ENCODE results near the gene GRM3.

GRM3 gene

DNA sequence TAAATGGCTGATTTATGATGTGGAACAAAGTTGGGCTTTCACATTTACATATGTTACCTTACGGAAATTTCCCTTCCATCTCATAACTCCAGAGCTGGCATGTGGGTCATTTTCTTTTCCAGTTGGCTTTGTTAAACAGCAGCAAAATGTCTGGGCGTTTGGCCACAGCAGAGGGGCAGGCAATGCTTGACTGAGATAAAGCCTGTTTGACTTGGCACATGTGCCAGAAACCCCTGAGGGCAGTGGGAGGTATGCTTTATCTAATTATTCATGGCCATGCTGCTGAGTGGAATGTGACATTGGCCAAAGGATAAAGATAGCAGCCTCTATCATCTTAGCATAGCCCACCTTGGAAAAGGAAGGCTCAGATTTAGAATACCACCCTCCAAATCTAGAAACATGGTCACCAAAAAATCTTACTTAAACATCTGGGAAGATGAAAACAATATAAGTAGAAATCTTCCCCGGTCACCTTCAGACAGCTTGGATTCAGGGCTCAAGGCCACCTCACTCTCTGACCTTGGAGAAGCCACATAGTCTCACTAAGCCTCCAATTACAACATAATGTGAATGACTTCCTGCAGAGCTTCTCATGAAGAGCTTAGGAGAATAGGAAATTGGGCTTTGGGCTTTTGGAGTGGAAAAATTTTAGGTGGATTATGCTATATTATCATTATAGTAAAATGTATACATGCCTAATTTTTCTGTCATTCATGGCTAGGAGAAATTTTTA lies 101.5 kb downstream of the GRM3 start:
- DNase-seq (ENCODE audit: low read depth in 2 of 2): no peak
- TF ChIP-seq, protein P1, sequence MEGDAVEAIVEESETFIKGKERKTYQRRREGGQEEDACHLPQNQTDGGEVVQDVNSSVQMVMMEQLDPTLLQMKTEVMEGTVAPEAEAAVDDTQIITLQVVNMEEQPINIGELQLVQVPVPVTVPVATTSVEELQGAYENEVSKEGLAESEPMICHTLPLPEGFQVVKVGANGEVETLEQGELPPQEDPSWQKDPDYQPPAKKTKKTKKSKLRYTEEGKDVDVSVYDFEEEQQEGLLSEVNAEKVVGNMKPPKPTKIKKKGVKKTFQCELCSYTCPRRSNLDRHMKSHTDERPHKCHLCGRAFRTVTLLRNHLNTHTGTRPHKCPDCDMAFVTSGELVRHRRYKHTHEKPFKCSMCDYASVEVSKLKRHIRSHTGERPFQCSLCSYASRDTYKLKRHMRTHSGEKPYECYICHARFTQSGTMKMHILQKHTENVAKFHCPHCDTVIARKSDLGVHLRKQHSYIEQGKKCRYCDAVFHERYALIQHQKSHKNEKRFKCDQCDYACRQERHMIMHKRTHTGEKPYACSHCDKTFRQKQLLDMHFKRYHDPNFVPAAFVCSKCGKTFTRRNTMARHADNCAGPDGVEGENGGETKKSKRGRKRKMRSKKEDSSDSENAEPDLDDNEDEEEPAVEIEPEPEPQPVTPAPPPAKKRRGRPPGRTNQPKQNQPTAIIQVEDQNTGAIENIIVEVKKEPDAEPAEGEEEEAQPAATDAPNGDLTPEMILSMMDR (IDR thresholded peaks at IDR 0.05; ENCODE audit: low read depth, low read length): no peak
- H3K4me3 ChIP-seq (replicated peaks in 1 of 2; ENCODE audit: low read depth in 2 of 2, low read length in 2 of 2): no peak overlapping the region

DNA sequence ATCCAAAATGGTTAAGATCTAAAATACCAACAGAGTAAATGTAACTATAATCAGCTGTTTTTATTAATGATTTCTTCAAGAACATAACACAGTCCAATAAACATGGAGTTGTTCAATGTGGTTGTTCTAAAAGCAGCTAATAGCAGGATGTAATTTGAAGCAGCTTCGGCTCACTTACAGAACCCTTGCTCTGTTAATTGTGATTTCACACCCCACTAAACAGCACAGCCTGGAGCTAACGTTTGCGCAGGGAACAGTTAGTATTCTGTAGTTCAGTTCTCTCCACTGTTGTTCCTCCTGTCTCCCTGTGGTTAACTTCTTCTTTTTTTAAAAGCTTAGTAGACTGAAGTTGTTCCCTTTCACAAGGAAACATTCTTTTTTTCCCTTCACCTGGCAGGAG lies 104.0 kb downstream of the GRM3 start:
- H3K4me3 ChIP-seq (replicated peaks in 1 of 2; ENCODE audit: low read depth in 2 of 2, low read length in 2 of 2): no peak overlapping the region
- DNase-seq (ENCODE audit: low read depth in 2 of 2): no peak
- TF ChIP-seq, protein P1 (IDR thresholded peaks at IDR 0.05; ENCODE audit: low read depth, low read length): no peak

DNA sequence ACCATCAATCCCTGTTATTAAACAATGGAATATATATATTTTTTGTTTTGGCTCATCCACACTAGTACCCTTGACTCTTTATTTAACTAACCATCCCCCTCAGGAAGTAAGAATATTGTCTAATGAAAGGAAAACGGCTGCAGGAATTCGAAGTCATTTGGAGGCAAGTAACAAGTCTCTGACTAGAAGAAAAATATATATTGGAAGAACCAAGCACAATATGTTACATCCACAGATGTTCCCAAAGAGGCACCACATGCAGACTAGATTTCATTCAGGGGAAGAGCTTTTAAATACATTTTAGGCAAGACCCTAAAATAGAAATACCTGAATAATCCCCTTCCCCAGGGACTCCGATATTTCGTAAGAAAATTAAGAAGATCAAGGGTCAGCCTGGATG lies 104.5 kb downstream of the GRM3 start:
- TF ChIP-seq, protein P1 (IDR thresholded peaks at IDR 0.05; ENCODE audit: low read depth, low read length): no peak

DNA sequence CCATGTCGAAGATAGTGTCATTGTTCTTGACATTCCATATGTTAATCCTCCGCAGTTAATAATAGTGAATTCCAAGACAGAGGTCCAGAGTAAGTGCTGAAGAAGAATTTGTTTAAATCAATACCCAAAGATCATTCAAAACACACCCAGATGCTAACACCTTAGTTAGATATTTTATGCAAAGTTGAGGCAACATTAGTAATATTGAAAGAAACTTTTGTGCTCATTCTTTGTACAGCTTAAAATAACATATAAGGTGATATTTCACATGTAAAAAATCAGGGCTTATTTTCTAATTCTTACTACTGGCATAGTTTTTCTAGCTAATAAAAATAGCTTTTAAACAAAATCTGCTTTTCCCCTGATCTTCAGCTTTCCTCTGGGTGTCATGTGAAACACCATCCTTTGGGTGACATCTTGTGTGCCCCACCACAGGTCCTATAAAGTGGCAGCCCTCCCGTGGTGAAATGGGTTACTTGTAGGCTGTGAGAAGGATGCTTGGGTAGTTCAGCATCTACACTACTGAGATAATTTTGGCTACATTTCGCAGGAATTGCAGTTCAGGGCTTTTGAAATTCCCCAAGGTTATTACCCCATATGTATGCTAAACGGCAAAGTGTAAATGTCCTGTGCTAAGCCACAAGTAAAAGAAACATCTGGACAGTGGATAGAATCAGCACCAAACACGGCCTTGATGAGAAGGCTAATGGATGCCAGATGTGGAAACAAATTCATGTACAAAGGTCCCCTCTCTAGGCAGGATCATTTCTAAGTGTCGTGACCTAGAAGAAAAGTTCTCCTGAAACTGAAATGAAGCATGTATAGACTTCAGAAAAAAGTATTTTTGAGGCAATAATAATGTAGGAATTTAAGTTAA lies 105.4 kb downstream of the GRM3 start:
- no peak for DNase-seq (ENCODE audit: low read depth in 2 of 2)
- TF ChIP-seq, protein P1 (IDR thresholded peaks at IDR 0.05; ENCODE audit: low read depth, low read length): no peak
- no peak overlapping the region for H3K4me3 ChIP-seq (replicated peaks in 1 of 2; ENCODE audit: low read depth in 2 of 2, low read length in 2 of 2)

More for the DNA sequence above, 104.5 kb downstream of the GRM3 start:
- H3K4me3 ChIP-seq (replicated peaks in 1 of 2; ENCODE audit: low read depth in 2 of 2, low read length in 2 of 2): no peak overlapping the region
- DNase-seq (ENCODE audit: low read depth in 2 of 2): no peak

DNA sequence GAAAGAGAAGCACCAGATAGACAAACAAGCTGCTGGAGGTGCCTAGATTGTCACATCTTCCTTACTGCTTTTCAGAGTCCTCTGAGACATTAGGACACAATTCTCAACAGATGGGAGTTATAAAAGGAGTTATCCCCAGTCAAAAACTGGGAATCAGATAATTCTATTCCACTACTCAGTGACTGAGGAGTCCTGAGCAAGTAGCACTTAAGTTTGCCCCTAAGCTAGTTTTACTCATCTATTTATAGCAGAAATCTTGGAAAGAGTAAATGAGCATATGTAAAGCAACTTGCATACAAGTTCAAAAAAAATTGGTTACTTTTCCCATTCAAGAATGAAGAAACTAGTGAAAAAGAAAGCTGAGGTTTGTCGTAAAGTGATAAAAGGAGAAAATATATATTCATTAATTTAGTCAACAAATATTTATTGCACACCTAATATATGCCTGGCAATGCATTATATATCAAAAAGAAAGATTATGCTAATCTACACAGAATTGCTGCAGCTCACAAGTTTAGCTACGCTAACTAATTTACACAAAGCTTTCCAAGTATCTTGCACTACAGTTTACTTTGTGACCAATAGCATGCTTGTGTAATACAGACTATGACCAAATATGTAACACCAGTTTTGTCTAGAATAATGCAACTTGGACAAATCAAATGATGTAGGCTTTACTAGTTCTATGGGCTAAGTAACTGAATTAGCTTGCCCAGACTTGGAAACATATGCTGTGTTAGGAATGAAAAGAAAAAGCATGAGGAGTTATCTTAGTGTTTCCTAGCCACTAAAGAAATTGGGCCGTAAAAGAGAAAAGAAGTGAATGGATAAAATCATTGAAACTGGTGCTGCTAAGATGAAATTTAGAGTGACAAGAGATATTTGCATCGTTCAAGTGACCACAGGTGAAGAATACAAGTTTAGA lies 106.3 kb downstream of the GRM3 start:
- TF ChIP-seq, protein P1 (IDR thresholded peaks at IDR 0.05; ENCODE audit: low read depth, low read length): no peak
- H3K4me3 ChIP-seq (replicated peaks in 1 of 2; ENCODE audit: low read depth in 2 of 2, low read length in 2 of 2): no peak overlapping the region
- DNase-seq (ENCODE audit: low read depth in 2 of 2): no peak

DNA sequence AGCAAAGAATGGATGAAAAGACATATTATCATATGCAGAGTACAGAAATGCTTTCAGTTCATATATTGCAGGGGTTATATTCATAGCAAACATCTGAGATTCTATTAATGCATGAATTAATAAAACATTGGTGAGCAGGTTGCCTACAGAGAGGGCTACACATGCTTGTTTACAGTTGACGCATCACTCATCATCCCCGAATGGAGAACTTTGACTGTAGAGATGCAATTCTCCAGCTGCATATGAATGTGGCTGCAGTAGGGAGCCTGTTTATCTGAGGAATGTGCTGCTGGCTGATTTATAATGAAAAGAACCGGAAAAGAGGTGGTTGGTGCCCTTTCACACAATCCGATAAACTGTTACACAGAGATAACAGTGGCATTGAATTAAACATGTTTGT lies 116.5 kb downstream of the GRM3 start:
- no peak overlapping the region for H3K4me3 ChIP-seq (replicated peaks in 1 of 2; ENCODE audit: low read depth in 2 of 2, low read length in 2 of 2)
- TF ChIP-seq, protein P1 (IDR thresholded peaks at IDR 0.05; ENCODE audit: low read depth, low read length): no peak
- DNase-seq (ENCODE audit: low read depth in 2 of 2): no peak

All from cardiac fibroblast (primary cell).